Lower leg skin (tissue), 3 donors: Measurements from ENCODE around the gene CEBPZ.

Source experiments
- CTCF ChIP-seq, 3 donors: fragments of 450-650 bp; IDR thresholded peaks; one replicate each; pipeline ENCODE4 v1.5.1; 2016; ENCODE audit warnings: antibody characterized with exemption in 3 of 3, mild to moderate bottlenecking in 3 of 3, moderate library complexity in 2 of 3
- POLR2A ChIP-seq, 2 donors: fragments of 450-650 bp; IDR thresholded peaks; one replicate each; pipeline ENCODE4 v1.6.1; 2016 to 2017; ENCODE audit warnings: antibody characterized with exemption in 2 of 2, mild to moderate bottlenecking in 1 of 2, moderate library complexity in 1 of 2

- TF ChIP-seq CTCF (IDR thresholded peaks at IDR 0.05) (no peak), POLR2A (IDR thresholded peaks at IDR 0.05) (no peak)
These were observed 12.0 kb upstream of the CEBPZ start for GRCh38 chr2:37243435-37243834.
